Lung (tissue), 12 donors: ENCODE results near the gene YWHAB. TPM values are rescaled to one million over a fixed set of nuclear protein-coding genes. Genes with fewer than 3 reads are reported as not detected.

Experiments
- ATAC-seq: fragments of 200-7000 bp; cut with Tn5 transposase; one replicate; pipeline ENCODE4 v1.9.1; 2020; ENCODE audit warnings: moderate number of reproducible peaks; ENCODE audit not compliant: insufficient read depth, low FRiP score
- DNase-seq, 3 donors: peaks; one replicate each; pipeline ENCODE4 v3.0.0-alpha.2; 2013 to 2017
- H3K27ac ChIP-seq, 2 donors: one replicate each; pipeline ENCODE4 v1.5.1; 2013; ENCODE audit warnings: mild to moderate bottlenecking in 2 of 2, moderate library complexity in 2 of 2, control low read depth in 1 of 2, inconsistent platforms in 1 of 2, low read depth in 1 of 2, low read length in 1 of 2
- H3K27me3 ChIP-seq, 3 donors: one replicate each; pipeline ENCODE4 v1.5.1; 2013; ENCODE audit warnings: low read length in 2 of 3; ENCODE audit not compliant: control insufficient read depth in 3 of 3, insufficient read depth in 3 of 3
- H3K36me3 ChIP-seq, 4 donors: one replicate each; pipeline ENCODE4 v1.5.1; 2013; ENCODE audit warnings: low read length in 4 of 4, mild to moderate bottlenecking in 1 of 4, moderate library complexity in 1 of 4; ENCODE audit not compliant: control insufficient read depth in 4 of 4, insufficient read depth in 4 of 4
- H3K4me1 ChIP-seq, 5 donors: one replicate each; pipeline ENCODE4 v1.5.1; 2013; ENCODE audit warnings: low read length in 5 of 5, mild to moderate bottlenecking in 2 of 5, moderate library complexity in 1 of 5; ENCODE audit not compliant: control insufficient read depth in 5 of 5, insufficient read depth in 5 of 5
- H3K4me3 ChIP-seq: one replicate; pipeline ENCODE4 v1.5.1; 2013; ENCODE audit warnings: mild to moderate bottlenecking, control low read depth, moderate library complexity
- H3K9ac ChIP-seq, 2 donors: one replicate each; pipeline ENCODE4 v1.5.1; 2013; ENCODE audit warnings: low read length in 2 of 2, control low read depth in 1 of 2; ENCODE audit not compliant: insufficient read depth in 1 of 2
- H3K9me3 ChIP-seq, 4 donors: one replicate each; pipeline ENCODE4 v1.5.1; 2013; ENCODE audit warnings: low read length in 3 of 4, mild to moderate bottlenecking in 1 of 4, moderate library complexity in 1 of 4; ENCODE audit not compliant: control insufficient read depth in 4 of 4, insufficient read depth in 3 of 4
- WGBS, 2 donors: extraction: QIAGEN DNeasy Blood & Tissue Kit; methylation state at CpG; one replicate each; pipeline ENCODE4 v1.1.7; 2013; 5-methylcytosine and 5-hydroxymethylcytosine counted together
- polyA plus RNA-seq, 2 donors: library from polyadenylated mRNA; stranded (reverse); fragments of 200-250 nt; gene quantifications; one replicate each; pipeline ENCODE4 v1.2.1, GENCODE V29; 2013
- total RNA-seq, 2 donors: library from RNA; depleted of rRNA in 1 of 2; stranded (reverse); fragments of >200 nt in 1 of 2; gene quantifications; one replicate each; pipeline ENCODE4 v1.2.1, GENCODE V29; 2014 to 2021
- TF ChIP-seq, protein P1 (sequence below): IDR thresholded peaks from 2 replicates; pipeline ENCODE4 v1.5.1; 2012; ENCODE audit warnings: mild to moderate bottlenecking; ENCODE audit errors: control extremely low read depth, extremely low read depth
- donor health status: control.
- donor health status: control.
- donor health status: Bipolar disorder and iron deficiency.
- donor health status: healthy.
- donor health status: DM: yes; HTN: yes; CAD: no.

The YWHAB gene
- total and polyA plus RNA-seq, 4 donors: 69.0 to 186 (median 125) TPM

DNA sequence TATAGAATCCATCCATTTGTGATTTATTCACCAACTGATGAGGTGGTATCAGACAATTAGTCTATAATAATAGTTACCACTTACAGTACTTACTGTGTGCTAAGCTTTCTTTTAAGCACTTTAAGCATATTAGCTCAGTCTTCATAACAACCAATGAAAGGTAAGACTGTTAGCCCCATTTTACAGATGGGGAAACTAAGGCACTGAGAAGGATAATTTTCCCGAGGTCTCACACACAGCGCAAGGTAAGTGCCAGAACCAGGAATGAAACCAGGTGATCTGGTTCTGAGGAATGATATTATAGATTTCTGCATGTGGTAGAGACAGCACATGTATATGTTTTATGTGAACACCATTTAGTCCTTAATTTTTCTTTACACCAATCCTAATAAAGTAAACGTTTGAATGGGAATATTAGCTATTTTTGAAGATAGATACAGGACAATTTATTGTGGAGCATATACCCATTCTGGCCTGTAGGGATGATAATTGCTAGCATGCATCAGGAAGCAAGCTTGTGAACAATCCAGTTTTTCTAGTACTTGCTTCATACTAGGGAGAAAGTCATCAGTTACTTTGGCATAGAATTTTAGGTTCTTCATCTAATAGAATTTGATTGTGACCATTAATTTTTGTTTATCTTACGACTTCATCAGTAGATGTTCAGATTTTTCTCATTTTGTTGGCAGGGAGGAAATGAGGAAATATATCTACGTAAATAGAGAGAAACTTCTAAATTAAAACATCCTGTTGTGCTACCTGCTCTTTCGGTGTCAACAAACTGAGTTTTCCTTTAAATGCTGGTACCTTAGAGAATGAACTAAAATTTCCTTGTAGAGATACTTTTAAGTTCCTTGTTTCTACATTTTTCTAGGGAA lies 3.0 kb downstream of the YWHAB start:
- Histone ChIP-seq H3K4me3 (no peak overlapping the region), H3K27me3 (no peaks in the 10 kb centered on the region), H3K9ac (no peak overlapping the region), H3K4me1 (peaks cover 4 to 31% (median 9%) of the 10 kb centered on the region in 5 donors), H3K9me3 (no peaks in the 10 kb centered on the region), H3K36me3 (no peaks in the 10 kb centered on the region), H3K27ac (no peak overlapping the region)
- DNase-seq: no peak
- ATAC-seq: no peak
- TF ChIP-seq, protein P1, sequence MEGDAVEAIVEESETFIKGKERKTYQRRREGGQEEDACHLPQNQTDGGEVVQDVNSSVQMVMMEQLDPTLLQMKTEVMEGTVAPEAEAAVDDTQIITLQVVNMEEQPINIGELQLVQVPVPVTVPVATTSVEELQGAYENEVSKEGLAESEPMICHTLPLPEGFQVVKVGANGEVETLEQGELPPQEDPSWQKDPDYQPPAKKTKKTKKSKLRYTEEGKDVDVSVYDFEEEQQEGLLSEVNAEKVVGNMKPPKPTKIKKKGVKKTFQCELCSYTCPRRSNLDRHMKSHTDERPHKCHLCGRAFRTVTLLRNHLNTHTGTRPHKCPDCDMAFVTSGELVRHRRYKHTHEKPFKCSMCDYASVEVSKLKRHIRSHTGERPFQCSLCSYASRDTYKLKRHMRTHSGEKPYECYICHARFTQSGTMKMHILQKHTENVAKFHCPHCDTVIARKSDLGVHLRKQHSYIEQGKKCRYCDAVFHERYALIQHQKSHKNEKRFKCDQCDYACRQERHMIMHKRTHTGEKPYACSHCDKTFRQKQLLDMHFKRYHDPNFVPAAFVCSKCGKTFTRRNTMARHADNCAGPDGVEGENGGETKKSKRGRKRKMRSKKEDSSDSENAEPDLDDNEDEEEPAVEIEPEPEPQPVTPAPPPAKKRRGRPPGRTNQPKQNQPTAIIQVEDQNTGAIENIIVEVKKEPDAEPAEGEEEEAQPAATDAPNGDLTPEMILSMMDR: no peak
- WGBS, 2 donors: 46 to 54% methylated on average over 6 of the region's 6 CpGs

DNA sequence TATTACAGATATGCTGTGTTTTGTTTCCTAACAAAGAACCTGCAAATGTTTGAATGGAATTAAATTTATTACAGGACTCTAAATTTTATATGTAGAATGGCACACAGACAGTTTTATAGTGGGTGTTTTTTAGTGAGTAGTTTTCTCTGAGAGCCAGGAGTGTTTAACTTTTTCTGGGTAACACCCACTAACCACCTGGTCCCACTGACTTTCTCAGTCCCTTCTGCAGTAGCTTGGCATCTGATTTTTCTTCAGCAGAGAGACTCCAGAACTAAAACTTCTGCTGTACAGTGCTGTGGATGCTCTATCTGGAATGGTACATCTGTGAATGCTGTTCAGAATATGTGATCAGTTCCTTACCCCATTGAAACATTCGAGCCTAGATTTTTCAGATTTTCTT lies 6.3 kb downstream of the YWHAB start:
- H3K9ac ChIP-seq: no peak overlapping the region
- no peak overlapping the region for H3K27ac ChIP-seq
- TF ChIP-seq, protein P1: no peak
- WGBS, 2 donors: 83 to 84% methylated on average over 1 of the region's 1 CpG
- H3K9me3 ChIP-seq: no peaks in the 10 kb centered on the region
- ATAC-seq (no peak), DNase-seq (no peak)
- no peaks in the 10 kb centered on the region for H3K27me3 ChIP-seq
- no peaks in the 10 kb centered on the region for H3K36me3 ChIP-seq
- H3K4me3 ChIP-seq: no peak overlapping the region
- H3K4me1 ChIP-seq: peaks cover 0 to 37% (median 12%) of the 10 kb centered on the region in 5 donors

DNA sequence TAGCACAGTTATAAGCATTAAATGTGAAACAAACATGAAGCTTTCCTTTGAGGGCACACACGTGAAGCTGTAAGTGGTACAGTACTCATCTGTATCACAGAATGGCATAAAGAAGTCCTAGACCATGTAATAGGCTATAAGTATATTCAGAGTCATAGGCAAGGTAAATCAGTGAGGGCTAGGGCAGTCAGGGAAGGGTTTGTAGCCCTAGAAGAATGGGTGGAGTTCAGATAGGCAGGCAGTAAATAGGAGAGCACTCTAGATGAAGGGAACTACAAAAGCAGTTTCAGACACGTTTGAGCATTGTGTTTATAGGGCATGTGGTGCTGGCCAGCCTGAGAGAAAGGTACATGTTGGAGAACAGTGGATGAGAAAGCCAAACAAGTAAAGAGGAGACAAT lies 9.5 kb downstream of the YWHAB start:
- Histone ChIP-seq H3K4me1 (peaks cover 5 to 40% (median 10%) of the 10 kb centered on the region in 5 donors), H3K4me3 (no peak overlapping the region), H3K27me3 (no peaks in the 10 kb centered on the region), H3K9ac (no peak overlapping the region), H3K36me3 (peaks cover 0 to under 1% (median under 1%) of the 10 kb centered on the region in 4 donors), H3K9me3 (no peaks in the 10 kb centered on the region), H3K27ac (no peak overlapping the region)
- no peak for ATAC-seq
- DNase-seq: no peak
- 57 to 58% methylated on average over 2 of the region's 2 CpGs for WGBS, 2 donors
- TF ChIP-seq, protein P1: no peak
